Measurements from ENCODE around the gene LDLRAD4. TPM values are rescaled to one million over a fixed set of nuclear protein-coding genes. Genes with fewer than 3 reads are reported as not detected.
A peak's percentile ranks its signal among the peaks of the same experiment; 100 is the strongest.

Gene LDLRAD4
- polyA plus RNA-seq, 4 donors, result 2.7 to 17.6 (median 7.0) TPM

GRCh38 chr18:13370995-13371625, 152.6 kb downstream of the LDLRAD4 start:
- peaks cover 0 to 3% (median 0%) of the 10 kb centered on the region in 3 donors for H3K27me3 ChIP-seq (ENCODE audit: control insufficient read depth in 3 of 3, insufficient read depth in 3 of 3, low read length in 3 of 3)
- peaks cover 0 to 3% (median 0%) of the 10 kb centered on the region in 3 donors for H3K4me1 ChIP-seq (ENCODE audit: control insufficient read depth in 3 of 3, insufficient read depth in 2 of 3, low read depth in 1 of 3, low read length in 2 of 3)
- H3K27ac ChIP-seq (ENCODE audit: low read depth in 1 of 3, low read length in 2 of 3), result no peak overlapping the region
- 95 to 99% (median 98%) methylated on average over 16 of the region's 16 CpGs for WGBS, 3 donors
- DNase-seq (no peak), FAIRE-seq (no peak)
- H3K9me3 ChIP-seq (ENCODE audit: control insufficient read depth in 2 of 2, insufficient read depth in 1 of 2, low read depth in 1 of 2, low read length in 1 of 2), result no peaks in the 10 kb centered on the region
- no peaks in the 10 kb centered on the region for H3K36me3 ChIP-seq (ENCODE audit: control insufficient read depth in 3 of 3, insufficient read depth in 2 of 3, low read depth in 1 of 3, low read length in 3 of 3)
- no peak overlapping the region for H3K4me3 ChIP-seq (ENCODE audit: low read depth in 1 of 3, low read length in 3 of 3)

DNA sequence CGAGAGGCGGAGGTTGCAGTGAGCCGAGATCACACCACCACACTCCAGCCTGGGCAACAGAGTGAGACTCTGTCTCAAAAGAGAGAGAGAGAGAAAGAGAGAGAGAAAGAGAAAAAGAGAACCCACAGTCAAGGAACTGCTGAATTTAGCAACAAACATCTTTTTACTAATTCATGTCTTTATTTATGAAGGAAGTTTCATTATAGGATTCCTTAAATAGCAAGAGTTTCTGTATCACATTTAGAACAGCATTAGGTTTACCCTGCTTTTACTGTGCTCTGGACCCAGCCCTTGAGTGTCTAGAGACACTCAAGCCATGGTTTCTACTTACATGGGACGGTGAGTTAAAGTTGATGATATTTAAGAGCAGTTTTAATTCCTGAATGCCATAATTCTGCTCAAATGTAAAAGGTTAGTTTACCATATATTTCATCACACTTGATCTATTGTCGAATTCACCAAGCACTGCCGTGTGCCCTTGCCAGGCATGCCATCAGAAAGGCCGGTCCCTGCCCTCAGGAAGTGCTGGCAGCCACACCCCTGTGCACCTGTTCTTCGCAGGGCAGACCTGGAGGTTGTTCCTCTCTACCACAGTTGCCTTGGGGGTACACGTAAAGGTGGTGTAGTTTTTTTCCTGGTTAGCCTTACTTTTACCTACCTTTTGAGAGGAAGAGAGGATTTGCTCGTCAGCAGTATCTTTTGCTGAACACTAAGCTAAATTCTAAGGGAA, 153.3 kb downstream of the LDLRAD4 start:
- Histone ChIP-seq H3K36me3 (ENCODE audit: control insufficient read depth in 3 of 3, insufficient read depth in 2 of 3, low read depth in 1 of 3, low read length in 3 of 3) (no peaks in the 10 kb centered on the region), H3K27ac (ENCODE audit: low read depth in 1 of 3, low read length in 2 of 3) (peak overlapping the region in 2 of 3 donors; percentile 5 to 44), H3K4me3 (ENCODE audit: low read depth in 1 of 3, low read length in 3 of 3) (no peak overlapping the region), H3K9me3 (ENCODE audit: control insufficient read depth in 2 of 2, insufficient read depth in 1 of 2, low read depth in 1 of 2, low read length in 1 of 2) (no peaks in the 10 kb centered on the region), H3K27me3 (ENCODE audit: control insufficient read depth in 3 of 3, insufficient read depth in 3 of 3, low read length in 3 of 3) (peaks cover 0 to 3% (median 0%) of the 10 kb centered on the region in 3 donors), H3K4me1 (ENCODE audit: control insufficient read depth in 3 of 3, insufficient read depth in 2 of 3, low read depth in 1 of 3, low read length in 2 of 3) (peaks cover 0 to 3% (median 0%) of the 10 kb centered on the region in 3 donors)
- DNase-seq (peak in 1 of 2 donors; percentile 83), FAIRE-seq (no peak)
- 55 to 67% (median 60%) methylated on average over 10 of the region's 10 CpGs for WGBS, 3 donors

GRCh38 chr18:13372531-13372951, 154.0 kb downstream of the LDLRAD4 start:
- Histone ChIP-seq H3K36me3 (ENCODE audit: control insufficient read depth in 3 of 3, insufficient read depth in 2 of 3, low read depth in 1 of 3, low read length in 3 of 3) (no peaks in the 10 kb centered on the region), H3K4me3 (ENCODE audit: low read depth in 1 of 3, low read length in 3 of 3) (no peak overlapping the region), H3K27ac (ENCODE audit: low read depth in 1 of 3, low read length in 2 of 3) (peak overlapping the region in 1 of 3 donors; percentile 24), H3K9me3 (ENCODE audit: control insufficient read depth in 2 of 2, insufficient read depth in 1 of 2, low read depth in 1 of 2, low read length in 1 of 2) (no peaks in the 10 kb centered on the region), H3K27me3 (ENCODE audit: control insufficient read depth in 3 of 3, insufficient read depth in 3 of 3, low read length in 3 of 3) (peaks cover 0 to 3% (median 0%) of the 10 kb centered on the region in 3 donors), H3K4me1 (ENCODE audit: control insufficient read depth in 3 of 3, insufficient read depth in 2 of 3, low read depth in 1 of 3, low read length in 2 of 3) (peaks cover 0 to 3% (median 0%) of the 10 kb centered on the region in 3 donors)
- WGBS, 3 donors, result 67 to 82% (median 81%) methylated on average over 8 of the region's 8 CpGs
- DNase-seq, result no peak
- no peak for FAIRE-seq

DNA sequence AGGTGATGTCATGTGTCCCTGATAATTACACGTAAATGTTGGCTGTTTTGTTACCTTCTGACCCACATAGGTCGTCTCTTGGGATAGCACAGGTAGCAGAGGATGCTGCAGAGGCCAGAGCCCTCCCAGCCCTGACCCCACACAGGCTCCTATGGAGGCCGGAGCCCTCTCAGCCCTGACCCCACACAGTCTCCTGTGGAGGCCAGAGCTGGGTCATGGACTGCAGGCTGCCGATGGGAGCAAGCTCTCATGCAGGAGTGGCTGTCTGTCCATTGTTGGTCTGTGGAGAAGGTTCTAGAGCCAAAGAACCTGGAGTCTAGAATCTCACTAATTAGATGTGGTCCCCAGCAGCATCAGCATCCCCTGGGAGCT, 155.5 kb downstream of the LDLRAD4 start:
- Histone ChIP-seq H3K9me3 (ENCODE audit: control insufficient read depth in 2 of 2, insufficient read depth in 1 of 2, low read depth in 1 of 2, low read length in 1 of 2) (no peaks in the 10 kb centered on the region), H3K27ac (ENCODE audit: low read depth in 1 of 3, low read length in 2 of 3) (no peak overlapping the region), H3K4me3 (ENCODE audit: low read depth in 1 of 3, low read length in 3 of 3) (no peak overlapping the region), H3K4me1 (ENCODE audit: control insufficient read depth in 3 of 3, insufficient read depth in 2 of 3, low read depth in 1 of 3, low read length in 2 of 3) (peaks cover 0 to 3% (median 0%) of the 10 kb centered on the region in 3 donors), H3K27me3 (ENCODE audit: control insufficient read depth in 3 of 3, insufficient read depth in 3 of 3, low read length in 3 of 3) (peaks cover 0 to 3% (median 0%) of the 10 kb centered on the region in 3 donors), H3K36me3 (ENCODE audit: control insufficient read depth in 3 of 3, insufficient read depth in 2 of 3, low read depth in 1 of 3, low read length in 3 of 3) (no peaks in the 10 kb centered on the region)
- no peak for FAIRE-seq
- 86 to 92% (median 89%) methylated on average over 4 of the region's 4 CpGs for WGBS, 3 donors
- no peak for DNase-seq

DNA sequence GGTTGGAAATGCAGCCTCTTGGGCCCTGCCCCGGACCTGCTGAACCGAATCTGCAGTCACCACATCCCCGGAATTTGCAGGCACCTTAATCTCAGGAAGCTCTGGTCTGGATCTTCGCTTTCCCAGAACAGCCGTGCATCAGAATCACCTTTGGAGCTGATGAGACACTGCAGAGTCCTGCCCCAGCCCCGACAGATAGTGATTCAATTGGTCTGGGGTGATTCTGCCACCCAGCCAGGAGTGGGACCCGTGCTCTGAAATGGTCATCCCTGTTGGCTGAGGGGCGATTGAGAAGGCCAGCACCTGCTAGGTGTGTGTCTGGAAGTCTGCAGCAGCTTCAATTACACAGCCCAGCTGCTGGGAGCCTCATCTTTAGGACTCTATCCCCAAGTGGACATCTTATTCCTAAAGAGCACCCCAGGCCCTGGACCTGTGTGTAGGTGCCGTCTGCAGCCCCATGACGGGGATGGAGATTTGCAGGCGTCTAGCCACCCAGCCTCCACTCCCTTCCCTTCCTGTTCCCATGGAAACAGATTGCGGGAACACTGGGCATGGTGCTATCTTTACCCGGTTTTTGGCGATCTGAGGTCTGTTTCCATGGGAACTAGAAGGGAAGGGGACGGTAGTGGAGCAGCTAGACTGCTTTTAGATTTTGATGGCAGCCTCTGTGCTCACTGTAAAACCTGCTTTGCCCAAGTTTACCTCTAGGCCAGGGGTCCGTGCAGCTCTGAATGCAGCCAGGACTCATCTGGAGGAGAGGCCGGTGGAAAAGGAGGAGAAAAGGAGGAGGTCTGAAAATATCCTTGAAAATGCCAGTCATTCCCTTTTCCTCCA, 156.1 kb downstream of the LDLRAD4 start:
- Histone ChIP-seq H3K36me3 (ENCODE audit: control insufficient read depth in 3 of 3, insufficient read depth in 2 of 3, low read depth in 1 of 3, low read length in 3 of 3) (no peaks in the 10 kb centered on the region), H3K27ac (ENCODE audit: low read depth in 1 of 3, low read length in 2 of 3) (peak overlapping the region in 1 of 3 donors; percentile 65), H3K9me3 (ENCODE audit: control insufficient read depth in 2 of 2, insufficient read depth in 1 of 2, low read depth in 1 of 2, low read length in 1 of 2) (no peaks in the 10 kb centered on the region), H3K4me1 (ENCODE audit: control insufficient read depth in 3 of 3, insufficient read depth in 2 of 3, low read depth in 1 of 3, low read length in 2 of 3) (peaks cover 0 to 4% (median 3%) of the 10 kb centered on the region in 3 donors), H3K27me3 (ENCODE audit: control insufficient read depth in 3 of 3, insufficient read depth in 3 of 3, low read length in 3 of 3) (peaks cover 0 to 3% (median 0%) of the 10 kb centered on the region in 3 donors), H3K4me3 (ENCODE audit: low read depth in 1 of 3, low read length in 3 of 3) (no peak overlapping the region)
- FAIRE-seq (no peak), DNase-seq (no peak)
- 78 to 81% (median 81%) methylated on average over 17 of the region's 17 CpGs for WGBS, 3 donors

GRCh38 chr18:13375302-13376255, 157.0 kb downstream of the LDLRAD4 start:
- Histone ChIP-seq H3K27me3 (ENCODE audit: control insufficient read depth in 3 of 3, insufficient read depth in 3 of 3, low read length in 3 of 3) (peaks cover 0 to 3% (median 0%) of the 10 kb centered on the region in 3 donors), H3K9me3 (ENCODE audit: control insufficient read depth in 2 of 2, insufficient read depth in 1 of 2, low read depth in 1 of 2, low read length in 1 of 2) (no peaks in the 10 kb centered on the region), H3K4me1 (ENCODE audit: control insufficient read depth in 3 of 3, insufficient read depth in 2 of 3, low read depth in 1 of 3, low read length in 2 of 3) (peaks cover 0 to 4% (median 3%) of the 10 kb centered on the region in 3 donors), H3K27ac (ENCODE audit: low read depth in 1 of 3, low read length in 2 of 3) (peak overlapping the region in 1 of 3 donors; percentile 70), H3K36me3 (ENCODE audit: control insufficient read depth in 3 of 3, insufficient read depth in 2 of 3, low read depth in 1 of 3, low read length in 3 of 3) (no peaks in the 10 kb centered on the region), H3K4me3 (ENCODE audit: low read depth in 1 of 3, low read length in 3 of 3) (no peak overlapping the region)
- DNase-seq, result peak; percentile 20 to 25
- WGBS, 3 donors, result 67 to 76% (median 74%) methylated on average over 19 of the region's 19 CpGs
- no peak for FAIRE-seq

- Histone ChIP-seq H3K4me3 (ENCODE audit: low read depth in 1 of 3, low read length in 3 of 3) (no peak overlapping the region), H3K27ac (ENCODE audit: low read depth in 1 of 3, low read length in 2 of 3) (peak overlapping the region in 1 of 3 donors; percentile 19), H3K27me3 (ENCODE audit: control insufficient read depth in 3 of 3, insufficient read depth in 3 of 3, low read length in 3 of 3) (peaks cover 0 to 3% (median 0%) of the 10 kb centered on the region in 3 donors), H3K4me1 (ENCODE audit: control insufficient read depth in 3 of 3, insufficient read depth in 2 of 3, low read depth in 1 of 3, low read length in 2 of 3) (peaks cover 0 to 4% (median 3%) of the 10 kb centered on the region in 3 donors), H3K36me3 (ENCODE audit: control insufficient read depth in 3 of 3, insufficient read depth in 2 of 3, low read depth in 1 of 3, low read length in 3 of 3) (no peaks in the 10 kb centered on the region), H3K9me3 (ENCODE audit: control insufficient read depth in 2 of 2, insufficient read depth in 1 of 2, low read depth in 1 of 2, low read length in 1 of 2) (no peaks in the 10 kb centered on the region)
- DNase-seq, result no peak
- 84 to 91% (median 86%) methylated on average over 23 of the region's 23 CpGs for WGBS, 3 donors
- FAIRE-seq, result no peak
Observed at GRCh38 chr18:13376298-13376840, 157.8 kb downstream of the LDLRAD4 start.

Measured in small intestine (tissue), 7 donors.